ENCODE results near the gene MUSTN1. TPM values are rescaled to one million over a fixed set of nuclear protein-coding genes. Genes with fewer than 3 reads are reported as not detected.

MUSTN1 gene
- total and polyA plus RNA-seq, 2 of the 13 experiments (the other 11 are each of a cell fraction or from before 2014, with no cell fraction given), result 0.84 to 1.4 TPM

DNA sequence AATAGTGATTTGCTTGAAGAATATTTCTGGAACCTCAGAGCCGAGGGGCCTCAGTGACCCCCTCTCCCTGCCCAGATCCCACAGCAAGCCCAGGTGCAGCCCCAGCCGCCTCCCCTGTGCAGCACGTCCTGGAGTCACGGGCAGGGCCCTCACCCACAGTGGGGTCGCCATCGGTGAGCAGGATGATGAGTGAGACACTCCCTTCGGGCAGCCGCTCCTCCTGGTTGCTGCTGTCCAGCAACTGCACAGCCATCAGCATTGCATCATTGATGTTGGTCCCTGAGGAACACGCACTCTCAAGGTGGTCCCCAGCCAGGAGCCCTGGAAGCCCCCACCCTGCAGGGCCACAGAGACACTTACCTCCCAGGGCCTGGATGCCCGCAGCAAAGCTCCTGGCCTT, 10.8 kb downstream of the MUSTN1 start:
- CTCF ChIA-PET (ENCODE audit: low intra/inter-chr PET ratio, low total read pairs), result no interaction called here
- TF ChIP-seq MZF1 (CRISPR knock-in tag; IDR thresholded peaks at IDR 0.05; ENCODE audit: borderline replicate concordance), result no peak
- TF ChIP-seq ZNF879 (CRISPR knock-in tag; IDR thresholded peaks at IDR 0.05), result no peak
- no peak for TF ChIP-seq PRPF4 (IDR thresholded peaks at IDR 0.05; ENCODE audit: low read depth, low read length, poor library complexity, severe bottlenecking)
- TF ChIP-seq, protein P1, sequence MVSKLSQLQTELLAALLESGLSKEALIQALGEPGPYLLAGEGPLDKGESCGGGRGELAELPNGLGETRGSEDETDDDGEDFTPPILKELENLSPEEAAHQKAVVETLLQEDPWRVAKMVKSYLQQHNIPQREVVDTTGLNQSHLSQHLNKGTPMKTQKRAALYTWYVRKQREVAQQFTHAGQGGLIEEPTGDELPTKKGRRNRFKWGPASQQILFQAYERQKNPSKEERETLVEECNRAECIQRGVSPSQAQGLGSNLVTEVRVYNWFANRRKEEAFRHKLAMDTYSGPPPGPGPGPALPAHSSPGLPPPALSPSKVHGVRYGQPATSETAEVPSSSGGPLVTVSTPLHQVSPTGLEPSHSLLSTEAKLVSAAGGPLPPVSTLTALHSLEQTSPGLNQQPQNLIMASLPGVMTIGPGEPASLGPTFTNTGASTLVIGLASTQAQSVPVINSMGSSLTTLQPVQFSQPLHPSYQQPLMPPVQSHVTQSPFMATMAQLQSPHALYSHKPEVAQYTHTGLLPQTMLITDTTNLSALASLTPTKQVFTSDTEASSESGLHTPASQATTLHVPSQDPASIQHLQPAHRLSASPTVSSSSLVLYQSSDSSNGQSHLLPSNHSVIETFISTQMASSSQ (IDR thresholded peaks at IDR 0.05; ENCODE audit: low read depth), result no peak
- TF ChIP-seq, protein P1 (CRISPR knock-in tag; IDR thresholded peaks at IDR 0.05; ENCODE audit: borderline replicate concordance), result no peak
- TF ChIP-seq, protein P2, sequence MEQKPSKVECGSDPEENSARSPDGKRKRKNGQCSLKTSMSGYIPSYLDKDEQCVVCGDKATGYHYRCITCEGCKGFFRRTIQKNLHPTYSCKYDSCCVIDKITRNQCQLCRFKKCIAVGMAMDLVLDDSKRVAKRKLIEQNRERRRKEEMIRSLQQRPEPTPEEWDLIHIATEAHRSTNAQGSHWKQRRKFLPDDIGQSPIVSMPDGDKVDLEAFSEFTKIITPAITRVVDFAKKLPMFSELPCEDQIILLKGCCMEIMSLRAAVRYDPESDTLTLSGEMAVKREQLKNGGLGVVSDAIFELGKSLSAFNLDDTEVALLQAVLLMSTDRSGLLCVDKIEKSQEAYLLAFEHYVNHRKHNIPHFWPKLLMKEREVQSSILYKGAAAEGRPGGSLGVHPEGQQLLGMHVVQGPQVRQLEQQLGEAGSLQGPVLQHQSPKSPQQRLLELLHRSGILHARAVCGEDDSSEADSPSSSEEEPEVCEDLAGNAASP (CRISPR knock-in tag; IDR thresholded peaks at IDR 0.05; ENCODE audit: borderline replicate concordance), result no peak
- TF ChIP-seq, protein P3, sequence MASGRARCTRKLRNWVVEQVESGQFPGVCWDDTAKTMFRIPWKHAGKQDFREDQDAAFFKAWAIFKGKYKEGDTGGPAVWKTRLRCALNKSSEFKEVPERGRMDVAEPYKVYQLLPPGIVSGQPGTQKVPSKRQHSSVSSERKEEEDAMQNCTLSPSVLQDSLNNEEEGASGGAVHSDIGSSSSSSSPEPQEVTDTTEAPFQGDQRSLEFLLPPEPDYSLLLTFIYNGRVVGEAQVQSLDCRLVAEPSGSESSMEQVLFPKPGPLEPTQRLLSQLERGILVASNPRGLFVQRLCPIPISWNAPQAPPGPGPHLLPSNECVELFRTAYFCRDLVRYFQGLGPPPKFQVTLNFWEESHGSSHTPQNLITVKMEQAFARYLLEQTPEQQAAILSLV (CRISPR knock-in tag; IDR thresholded peaks at IDR 0.05; ENCODE audit: borderline replicate concordance), result no peak
- TF ChIP-seq, protein P4, sequence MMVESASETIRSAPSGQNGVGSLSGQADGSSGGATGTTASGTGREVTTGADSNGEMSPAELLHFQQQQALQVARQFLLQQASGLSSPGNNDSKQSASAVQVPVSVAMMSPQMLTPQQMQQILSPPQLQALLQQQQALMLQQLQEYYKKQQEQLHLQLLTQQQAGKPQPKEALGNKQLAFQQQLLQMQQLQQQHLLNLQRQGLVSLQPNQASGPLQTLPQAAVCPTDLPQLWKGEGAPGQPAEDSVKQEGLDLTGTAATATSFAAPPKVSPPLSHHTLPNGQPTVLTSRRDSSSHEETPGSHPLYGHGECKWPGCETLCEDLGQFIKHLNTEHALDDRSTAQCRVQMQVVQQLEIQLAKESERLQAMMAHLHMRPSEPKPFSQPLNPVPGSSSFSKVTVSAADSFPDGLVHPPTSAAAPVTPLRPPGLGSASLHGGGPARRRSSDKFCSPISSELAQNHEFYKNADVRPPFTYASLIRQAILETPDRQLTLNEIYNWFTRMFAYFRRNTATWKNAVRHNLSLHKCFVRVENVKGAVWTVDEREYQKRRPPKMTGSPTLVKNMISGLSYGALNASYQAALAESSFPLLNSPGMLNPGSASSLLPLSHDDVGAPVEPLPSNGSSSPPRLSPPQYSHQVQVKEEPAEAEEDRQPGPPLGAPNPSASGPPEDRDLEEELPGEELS (CRISPR knock-in tag; IDR thresholded peaks at IDR 0.05), result no peak
- TF ChIP-seq ZNF546 (CRISPR knock-in tag; conservative IDR thresholded peaks at IDR 0.05), result no peak
- TF ChIP-seq, protein P5, sequence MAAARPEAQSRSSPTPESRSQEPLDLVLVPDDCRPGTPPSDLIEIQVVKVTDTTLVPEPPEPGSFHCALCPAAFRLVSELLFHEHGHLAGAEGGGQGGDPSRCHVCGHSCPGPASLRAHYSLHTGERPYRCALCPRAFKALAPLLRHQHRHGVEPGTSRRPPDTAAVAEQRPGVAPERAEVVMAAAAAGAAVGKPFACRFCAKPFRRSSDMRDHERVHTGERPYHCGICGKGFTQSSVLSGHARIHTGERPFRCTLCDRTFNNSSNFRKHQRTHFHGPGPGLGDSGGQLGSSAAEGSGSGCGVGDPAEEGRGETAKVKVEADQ (CRISPR knock-in tag; IDR thresholded peaks at IDR 0.05; ENCODE audit: borderline replicate concordance), result no peak
- TF ChIP-seq ZBTB21 (CRISPR knock-in tag; IDR thresholded peaks at IDR 0.05), result no peak
- no peak for TF ChIP-seq NKX3-1 (CRISPR knock-in tag; IDR thresholded peaks at IDR 0.05)
- TF ChIP-seq ZNF703 (CRISPR knock-in tag; IDR thresholded peaks at IDR 0.05; ENCODE audit: borderline replicate concordance), result no peak
- no peak for TF ChIP-seq PPARG (CRISPR knock-in tag; conservative IDR thresholded peaks at IDR 0.05)

More for the DNA sequence above, 10.8 kb downstream of the MUSTN1 start:
- H3K4me2 ChIP-seq (ENCODE audit: low read depth, low read length), result no peak overlapping the region
- no peaks in the 10 kb centered on the region for H3K36me3 ChIP-seq (replicated peaks in 1 of 2; ENCODE audit: control insufficient read depth in 1 of 2, insufficient read depth in 2 of 2, low read length in 2 of 2)
- no peaks in the 10 kb centered on the region for H4K20me1 ChIP-seq (ENCODE audit: insufficient read depth, low read length)
- no peak overlapping the region for H3K27ac ChIP-seq (ENCODE audit: extremely low read length, insufficient read depth, low read length)
- no peak overlapping the region for H2AFZ ChIP-seq (ENCODE audit: low read length)
- H3K79me2 ChIP-seq (ENCODE audit: insufficient read depth, low read length), result no peaks in the 10 kb centered on the region
- no peaks in the 10 kb centered on the region for H3K27me3 ChIP-seq (ENCODE audit: control insufficient read depth in 1 of 2, insufficient read depth in 2 of 2, low read length in 2 of 2)
- POLR2A ChIA-PET, result interaction anchor here (0.6 kb wide), 1 partner anchor 1403 kb away, joined by 3 read pairs; no protein-coding TSS in a partner anchor
- FAIRE-seq (no peak), ATAC-seq (no peak), DNase-seq (ENCODE audit: low spot score) (no peak)
- in situ Hi-C loops (cut with HindIII; ENCODE audit: extremely low pct_ligation_motif_present, low pct_unique_long_range_greater_than_20kb), result loop anchor here (5.0 kb wide), 1 partner anchor 77 kb away; no protein-coding TSS in a partner anchor
- intact Hi-C loops (cut with micrococcal nuclease; ENCODE audit: unreplicated experiment), result loop anchor here (10.0 kb wide), 1 partner anchor 49 kb away; the partner anchor contains the start of genes ITIH1 and NEK4
- no CpG with 5 or more reads among the region's 10 CpGs for WGBS (ENCODE audit: low lambda C conversion rate)
- no peak overlapping the region for H3K9ac ChIP-seq (ENCODE audit: insufficient read depth, low read depth, low read length)
- H3K4me1 ChIP-seq (ENCODE audit: insufficient read depth, low read length), result peaks cover 70% of the 10 kb centered on the region
- H3K9me3 ChIP-seq (ENCODE audit: low read length), result no peaks in the 10 kb centered on the region
- no peak overlapping the region for H3K4me3 ChIP-seq (replicated peaks in 1 of 3; ENCODE audit: insufficient read depth in 1 of 3, low read depth in 2 of 3, low read length in 3 of 3)
- no TSS peak for BruUV-seq (replicated peaks)
